Neural progenitor cell (in vitro differentiated cells): ENCODE measurements around the gene DTX1. TPM values are rescaled to one million over a fixed set of nuclear protein-coding genes. Genes with fewer than 3 reads are reported as not detected.
A peak's percentile ranks its signal among the peaks of the same experiment; 100 is the strongest.

Source experiments
- DNase-seq: peaks from one replicate; pipeline ENCODE4 v3.0.0-alpha.2; 2016; ENCODE audit warnings: low spot score
- H2AFZ ChIP-seq: fragments of 200-600 bp; sonication (generic); replicated peaks from 2 replicates; pipeline ENCODE4 v1.6.1; 2016; ENCODE audit warnings: antibody characterized with exemption
- H3F3A ChIP-seq: fragments of 200-600 bp; sonication (generic); 2 replicates; pipeline ENCODE4 v1.6.1; 2016; ENCODE audit warnings: antibody characterized with exemption, low read depth
- H3K27ac ChIP-seq: fragments of 200-600 bp; sonication (generic); 2 replicates; pipeline ENCODE4 v1.5.1; 2016; ENCODE audit warnings: mild to moderate bottlenecking
- H3K27me3 ChIP-seq: fragments of 200-600 bp; sonication (generic); 2 replicates; pipeline ENCODE4 v1.6.1; 2016; ENCODE audit warnings: mild to moderate bottlenecking, moderate library complexity
- H3K36me3 ChIP-seq: fragments of 200-600 bp; sonication (generic); 2 replicates; pipeline ENCODE4 v1.5.1; 2016
- H3K4me1 ChIP-seq: fragments of 200-600 bp; sonication (generic); 2 replicates; pipeline ENCODE4 v1.6.1; 2016; ENCODE audit warnings: mixed run types
- H3K4me2 ChIP-seq: fragments of 200-600 bp; sonication (generic); 2 replicates; pipeline ENCODE4 v1.6.1; 2016
- H3K4me3 ChIP-seq: fragments of 200-600 bp; sonication (generic); 2 replicates; pipeline ENCODE4 v1.5.1; 2016
- H3K79me2 ChIP-seq: fragments of 200-600 bp; sonication (generic); 2 replicates; pipeline ENCODE4 v1.6.1; 2016; ENCODE audit warnings: low read depth
- H3K9ac ChIP-seq: fragments of 200-600 bp; sonication (generic); 2 replicates; pipeline ENCODE4 v1.6.1; 2016
- H3K9me3 ChIP-seq: fragments of 200-600 bp; sonication (generic); 2 replicates; pipeline ENCODE4 v1.5.1; 2016; ENCODE audit warnings: low read depth
- H4K20me1 ChIP-seq: fragments of 200-600 bp; sonication (generic); 2 replicates; pipeline ENCODE4 v1.6.1; 2016; ENCODE audit warnings: low read depth
- H3K27ac Mint-ChIP-seq: 3 replicates; pipeline ENCODE4 v1.8.0; 2021; ENCODE audit warnings: mixed read lengths
- H3K27me3 Mint-ChIP-seq: 2 replicates; pipeline ENCODE4 v1.8.0; 2022; ENCODE audit warnings: low read depth, mild to moderate bottlenecking, inconsistent platforms, moderate library complexity, mixed read lengths; ENCODE audit not compliant: insufficient read depth
- H3K36me3 Mint-ChIP-seq: 3 replicates; pipeline ENCODE4 v1.8.0; 2021; ENCODE audit warnings: mixed read lengths
- H3K4me1 Mint-ChIP-seq: 3 replicates; pipeline ENCODE4 v1.8.0; 2021; ENCODE audit warnings: mixed read lengths
- H3K4me3 Mint-ChIP-seq: 3 replicates; pipeline ENCODE4 v1.8.0; 2021; ENCODE audit warnings: mild to moderate bottlenecking, moderate library complexity, mixed read lengths
- H3K9me3 Mint-ChIP-seq: 3 replicates; pipeline ENCODE4 v1.8.0; 2020; ENCODE audit warnings: mixed read lengths
- CTCF ChIP-seq: fragments of 200-600 bp; sonication (generic); IDR thresholded peaks from 2 replicates; pipeline ENCODE4 v1.5.1; 2017; ENCODE audit warnings: antibody characterized with exemption, mild to moderate bottlenecking
- EZH2 ChIP-seq: fragments of 200-600 bp; sonication (generic); IDR thresholded peaks from 2 replicates; pipeline ENCODE4 v1.6.1; 2017; ENCODE audit warnings: antibody characterized with exemption, mild to moderate bottlenecking, moderate library complexity
- EZH2phosphoT487 ChIP-seq: fragments of 200-600 bp; sonication (generic); IDR thresholded peaks from 2 replicates; pipeline ENCODE4 v1.6.1; 2017; ENCODE audit warnings: antibody characterized with exemption
- total RNA-seq: library from RNA; depleted of rRNA; stranded (reverse); fragments of >200 nt; gene quantifications from 2 replicates; pipeline ENCODE4 v1.2.3, GENCODE V29; 2015; ENCODE audit warnings: low replicate concordance

Gene DTX1
- total RNA-seq, 1 donor from 2014 or later: 0.49 TPM

GRCh38 chr12:113099364-113099763 lies 42.8 kb downstream of the DTX1 start:
- Mint-ChIP-seq H3K9me3 (no peaks in the 10 kb centered on the region), H3K27me3 (peaks cover 14% of the 10 kb centered on the region), H3K27ac (no peak overlapping the region), H3K4me3 (no peak overlapping the region), H3K4me1 (peaks cover 19% of the 10 kb centered on the region), H3K36me3 (no peaks in the 10 kb centered on the region)
- H3K79me2 ChIP-seq: no peaks in the 10 kb centered on the region
- no peaks in the 10 kb centered on the region for H3F3A ChIP-seq
- peaks cover 9% of the 10 kb centered on the region for H3K4me1 ChIP-seq
- no peak overlapping the region for H3K4me3 ChIP-seq
- no peak overlapping the region for H2AFZ ChIP-seq
- H3K4me2 ChIP-seq: no peak overlapping the region
- H3K27ac ChIP-seq: no peak overlapping the region
- DNase-seq: no peak
- no peaks in the 10 kb centered on the region for H3K36me3 ChIP-seq
- H3K27me3 ChIP-seq: peaks cover 6% of the 10 kb centered on the region
- no peak overlapping the region for H3K9ac ChIP-seq
- H3K9me3 ChIP-seq: no peaks in the 10 kb centered on the region
- H4K20me1 ChIP-seq: no peaks in the 10 kb centered on the region
- TF ChIP-seq CTCF (no peak), EZH2 (no peak)

DNA sequence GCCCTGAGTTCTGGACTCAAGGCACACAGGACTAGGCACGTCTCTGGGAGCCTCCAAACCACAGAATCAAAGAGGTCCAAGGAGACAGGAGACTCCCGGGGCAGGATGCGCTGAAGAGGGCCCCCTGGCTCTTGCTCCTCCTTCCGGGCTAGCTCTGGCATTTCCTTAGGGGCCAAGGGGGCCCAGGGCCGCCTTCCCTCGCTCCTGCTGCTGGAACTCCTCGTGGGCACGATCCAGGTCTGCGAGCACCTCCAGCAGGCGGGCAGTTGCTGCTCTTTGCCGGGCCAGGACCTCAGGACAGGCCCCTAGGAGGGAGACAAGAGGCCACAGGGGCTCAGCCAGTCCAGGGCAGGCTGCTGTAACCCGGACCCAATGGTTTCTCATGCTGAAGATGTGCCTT lies 43.2 kb downstream of the DTX1 start:
- H3K27ac Mint-ChIP-seq: no peak overlapping the region
- no peak overlapping the region for H3K4me3 Mint-ChIP-seq
- H3K27me3 Mint-ChIP-seq: peaks cover 17% of the 10 kb centered on the region
- Histone ChIP-seq H3K27ac (no peak overlapping the region), H3K4me1 (peaks cover 9% of the 10 kb centered on the region), H3K4me3 (no peak overlapping the region), H3F3A (no peaks in the 10 kb centered on the region), H3K9ac (no peak overlapping the region), H2AFZ (no peak overlapping the region), H3K36me3 (no peaks in the 10 kb centered on the region), H3K79me2 (no peaks in the 10 kb centered on the region), H3K27me3 (peaks cover 9% of the 10 kb centered on the region), H3K9me3 (no peaks in the 10 kb centered on the region), H3K4me2 (no peak overlapping the region), H4K20me1 (no peaks in the 10 kb centered on the region)
- no peaks in the 10 kb centered on the region for H3K9me3 Mint-ChIP-seq
- TF ChIP-seq EZH2phosphoT487 (no peak), CTCF (no peak), EZH2 (no peak)
- H3K36me3 Mint-ChIP-seq: no peaks in the 10 kb centered on the region
- DNase-seq: no peak
- H3K4me1 Mint-ChIP-seq: peaks cover 19% of the 10 kb centered on the region

- Mint-ChIP-seq H3K9me3 (no peaks in the 10 kb centered on the region), H3K4me3 (no peak overlapping the region), H3K27me3 (peaks cover 24% of the 10 kb centered on the region), H3K27ac (no peak overlapping the region), H3K36me3 (no peaks in the 10 kb centered on the region), H3K4me1 (peaks cover 17% of the 10 kb centered on the region)
- H3K79me2 ChIP-seq: no peaks in the 10 kb centered on the region
- peaks cover 13% of the 10 kb centered on the region for H3K27me3 ChIP-seq
- no peak overlapping the region for H3K4me2 ChIP-seq
- no peak overlapping the region for H2AFZ ChIP-seq
- no peaks in the 10 kb centered on the region for H3K36me3 ChIP-seq
- H3K4me3 ChIP-seq: no peak overlapping the region
- H3K9me3 ChIP-seq: no peaks in the 10 kb centered on the region
- no peak for DNase-seq
- no peak overlapping the region for H3K27ac ChIP-seq
- no peak for TF ChIP-seq CTCF
- no peak for TF ChIP-seq EZH2
- TF ChIP-seq EZH2phosphoT487: no peak
- no peaks in the 10 kb centered on the region for H3F3A ChIP-seq
- no peak overlapping the region for H3K9ac ChIP-seq
- no peaks in the 10 kb centered on the region for H4K20me1 ChIP-seq
- peaks cover 9% of the 10 kb centered on the region for H3K4me1 ChIP-seq
Measured at GRCh38 chr12:113101751-113102150, 45.2 kb downstream of the DTX1 start.

DNA sequence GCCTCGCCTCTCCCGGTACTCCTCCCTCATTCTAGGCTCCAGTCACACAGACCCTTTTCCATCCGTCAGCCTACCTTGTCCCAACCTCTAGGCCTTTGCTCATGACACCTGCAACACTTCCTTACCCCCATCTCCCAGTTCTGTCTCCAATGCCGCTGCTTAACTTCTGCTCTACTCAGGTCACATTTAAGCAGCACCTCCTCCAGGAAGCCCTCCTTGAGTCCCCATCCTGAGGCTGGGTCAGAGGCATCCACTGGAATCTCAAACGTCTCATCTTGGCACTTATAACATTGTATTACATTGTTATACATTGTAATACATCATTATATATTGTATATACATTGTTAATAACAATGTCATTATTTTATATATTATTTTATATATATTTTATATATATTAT lies 46.3 kb downstream of the DTX1 start:
- H3K79me2 ChIP-seq: no peaks in the 10 kb centered on the region
- no peak overlapping the region for H3K4me3 Mint-ChIP-seq
- no peak overlapping the region for H3K27ac ChIP-seq
- peaks cover 5% of the 10 kb centered on the region for H3K4me1 ChIP-seq
- no peak overlapping the region for H3K4me3 ChIP-seq
- H3K36me3 Mint-ChIP-seq: no peaks in the 10 kb centered on the region
- no peaks in the 10 kb centered on the region for H3K36me3 ChIP-seq
- H3K9ac ChIP-seq: no peak overlapping the region
- no peaks in the 10 kb centered on the region for H3F3A ChIP-seq
- DNase-seq: no peak
- H4K20me1 ChIP-seq: no peaks in the 10 kb centered on the region
- peaks cover 12% of the 10 kb centered on the region for H3K4me1 Mint-ChIP-seq
- H3K27me3 ChIP-seq: peaks cover 13% of the 10 kb centered on the region
- no peaks in the 10 kb centered on the region for H3K9me3 Mint-ChIP-seq
- H3K27me3 Mint-ChIP-seq: peaks cover 29% of the 10 kb centered on the region
- no peaks in the 10 kb centered on the region for H3K9me3 ChIP-seq
- H3K27ac Mint-ChIP-seq: peak overlapping the region; percentile 7
- no peak overlapping the region for H3K4me2 ChIP-seq
- H2AFZ ChIP-seq: no peak overlapping the region
- TF ChIP-seq EZH2phosphoT487 (no peak), CTCF (no peak), EZH2 (no peak)
